Activated CD8-positive, alpha-beta memory T cell treated with anti-CD3 and anti-CD28 coated beads for 48 hours (primary cell): ENCODE results near the gene CTSA.
"Not testable (repeated sequence)": the region's sequence is repeated elsewhere in the genome, so short reads cannot be mapped to it uniquely, and the experiment has no call there.

Experiments
- DNase-seq, 3 experiments: peaks; one replicate each; pipeline ENCODE4 v3.0.0-alpha.2; 2020; ENCODE audit warnings: low read depth in 2 of 3, low spot score in 2 of 3

CTSA gene

DNA sequence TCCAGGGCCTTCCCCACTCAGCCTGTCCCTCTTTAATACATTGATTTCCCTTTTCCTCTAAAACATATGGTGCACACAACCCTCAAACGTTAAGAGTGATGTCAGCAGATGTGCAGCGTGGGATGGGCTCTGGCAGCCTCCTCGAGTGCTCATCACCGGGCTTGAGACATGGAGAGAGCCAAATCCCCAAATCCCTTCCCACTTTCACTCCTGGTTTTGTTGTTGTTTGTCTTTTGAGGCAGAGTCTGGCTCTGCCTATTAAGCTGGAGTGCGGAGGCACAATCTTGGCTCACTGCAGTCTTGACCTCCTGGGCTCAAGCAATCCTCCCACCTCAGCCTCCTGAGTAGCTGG, 26.6 kb downstream of the CTSA start:
- no peak for DNase-seq

DNA sequence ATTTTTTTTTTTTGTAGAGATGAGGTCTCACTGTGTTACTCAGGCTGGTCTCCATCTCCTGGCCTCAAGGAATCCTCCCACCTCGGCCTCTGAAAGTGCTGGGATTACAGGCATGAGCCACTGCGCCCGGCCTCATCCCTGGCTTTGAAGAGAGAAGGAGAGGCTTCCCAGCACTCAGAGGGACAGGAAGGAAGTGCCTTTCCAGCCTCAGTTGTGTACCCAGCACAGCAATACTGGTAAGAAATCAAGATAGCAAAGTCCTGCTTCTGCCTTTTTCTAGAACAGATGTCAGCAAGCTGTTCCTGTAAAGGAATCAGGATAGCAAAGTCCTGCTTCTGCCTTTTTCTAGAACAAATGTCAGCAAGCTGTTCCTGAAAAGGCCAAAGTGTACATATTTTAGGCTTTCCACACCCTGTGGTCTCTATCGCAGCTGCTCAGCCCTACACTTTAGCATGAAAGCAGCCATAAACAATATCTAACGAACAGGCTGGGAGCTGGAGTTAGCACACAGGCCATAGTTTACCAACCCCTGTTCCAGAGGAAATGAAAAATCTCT, 27.1 kb downstream of the CTSA start:
- no peak for DNase-seq

DNA sequence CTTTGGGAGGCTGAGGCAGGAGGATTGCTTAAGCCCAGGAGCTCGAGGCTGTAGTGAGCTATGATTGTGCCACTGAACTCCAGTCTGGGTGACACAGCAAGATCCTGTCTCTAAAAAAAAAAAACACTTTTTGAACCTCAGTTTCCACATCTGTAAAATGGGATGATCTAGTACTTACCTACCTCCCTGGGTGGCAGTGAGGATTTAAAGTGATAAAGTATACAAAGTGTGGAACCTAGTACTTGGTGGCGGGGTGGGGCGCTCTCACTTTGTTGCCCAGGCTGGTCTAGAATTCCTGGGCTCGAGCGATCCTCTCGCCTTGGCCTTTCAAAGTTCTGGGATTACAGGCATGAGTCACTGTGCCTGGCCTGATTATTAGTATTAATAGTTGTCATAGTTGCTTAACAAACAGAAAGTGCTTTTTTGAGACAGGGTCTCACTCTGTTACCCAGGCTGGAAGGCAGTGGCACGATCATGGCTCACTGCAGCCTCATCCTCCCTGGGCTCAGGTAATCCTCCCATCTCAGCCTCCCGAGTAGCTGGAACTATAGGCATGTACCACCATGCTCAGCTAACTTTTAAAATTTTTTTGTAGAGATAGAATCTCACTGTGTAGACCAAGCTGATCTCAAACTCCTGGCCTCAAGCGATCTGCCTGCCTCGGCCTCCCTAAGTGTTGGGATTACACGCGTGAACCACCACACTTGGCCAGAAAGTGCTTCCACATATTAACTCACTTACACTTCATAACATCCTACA, 27.8 kb downstream of the CTSA start:
- DNase-seq, result no peak

DNA sequence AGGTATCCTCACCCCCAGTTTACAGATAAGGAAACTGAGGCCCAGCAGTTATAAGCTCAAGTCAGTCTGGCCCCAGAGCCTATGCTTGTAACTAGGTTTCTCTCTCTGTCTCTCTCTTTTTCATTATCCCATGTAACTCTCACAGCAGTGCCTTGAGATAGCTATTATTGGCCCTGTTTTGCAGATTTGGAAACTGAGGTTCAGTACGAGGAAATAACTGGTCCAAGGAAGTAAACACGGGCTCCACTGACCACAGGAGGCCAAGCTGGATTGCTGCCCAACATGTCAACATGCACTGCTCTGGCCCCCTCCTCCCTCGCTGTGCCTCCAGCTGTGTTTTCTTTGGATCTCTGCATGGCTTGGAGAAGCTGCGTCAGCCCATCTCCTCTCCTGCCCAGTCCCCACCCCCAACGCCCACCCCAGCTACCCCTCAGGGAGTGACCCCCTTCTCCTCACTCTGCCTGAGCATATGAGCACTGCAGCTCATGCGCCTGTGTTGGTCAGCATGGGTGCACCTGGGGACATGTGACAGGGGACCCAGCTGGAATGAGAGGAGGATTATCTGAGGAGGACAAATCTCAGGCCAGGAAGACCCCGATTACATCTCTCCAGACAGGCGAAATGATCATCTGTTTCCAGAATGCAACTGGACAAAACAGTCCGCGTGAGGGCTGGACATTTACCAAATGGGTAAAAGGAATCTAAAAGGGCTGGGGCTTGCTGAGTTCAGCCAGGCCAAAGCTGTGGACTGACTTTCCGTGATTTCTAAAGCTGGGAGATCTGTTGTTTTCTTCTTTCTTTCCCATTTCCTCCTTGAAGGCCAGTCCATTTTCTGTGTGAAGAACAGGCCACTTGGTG, 28.6 kb downstream of the CTSA start:
- no peak for DNase-seq

DNA sequence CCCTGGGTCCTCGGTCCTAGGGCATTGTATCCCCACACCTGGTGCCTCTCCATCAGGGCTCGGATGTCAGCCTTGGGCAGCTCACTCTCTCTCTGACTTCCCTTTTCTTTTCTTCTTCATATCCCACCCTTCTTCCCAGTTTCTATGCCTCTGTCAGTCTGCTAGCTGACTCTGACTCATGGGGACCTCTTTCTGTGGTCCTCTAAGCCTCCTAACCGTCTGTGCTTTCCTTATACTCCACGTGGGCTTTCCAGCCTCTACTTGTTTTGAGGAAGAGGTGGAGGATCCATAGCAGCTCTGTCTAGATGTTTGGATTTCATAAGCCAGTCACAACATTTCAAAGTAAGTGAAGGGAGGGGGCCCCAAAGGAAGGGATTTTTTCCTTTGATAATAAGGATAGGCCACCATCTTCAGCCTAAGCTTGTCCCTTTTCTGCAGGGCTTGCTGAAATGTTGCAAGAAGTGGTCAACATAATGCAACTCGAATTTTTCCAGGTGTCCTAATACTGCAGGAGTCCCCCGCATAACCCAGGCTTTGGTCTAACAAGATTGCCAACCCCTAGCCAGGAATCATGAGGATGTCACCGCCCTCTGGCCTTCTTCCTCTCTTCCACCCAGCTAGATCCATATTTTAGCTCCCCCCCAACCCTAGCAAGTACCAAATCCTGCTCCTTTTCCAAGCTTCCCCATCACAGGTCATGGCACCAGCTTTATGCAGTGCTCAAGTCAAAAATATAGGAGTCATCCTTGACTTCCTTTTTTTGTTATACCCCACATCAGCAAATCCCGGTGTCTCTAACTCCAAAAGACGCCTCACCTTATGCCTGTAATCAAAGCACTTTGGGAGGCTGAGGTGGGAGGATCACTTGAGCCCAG, 29.6 kb downstream of the CTSA start:
- DNase-seq, result no peak

DNA sequence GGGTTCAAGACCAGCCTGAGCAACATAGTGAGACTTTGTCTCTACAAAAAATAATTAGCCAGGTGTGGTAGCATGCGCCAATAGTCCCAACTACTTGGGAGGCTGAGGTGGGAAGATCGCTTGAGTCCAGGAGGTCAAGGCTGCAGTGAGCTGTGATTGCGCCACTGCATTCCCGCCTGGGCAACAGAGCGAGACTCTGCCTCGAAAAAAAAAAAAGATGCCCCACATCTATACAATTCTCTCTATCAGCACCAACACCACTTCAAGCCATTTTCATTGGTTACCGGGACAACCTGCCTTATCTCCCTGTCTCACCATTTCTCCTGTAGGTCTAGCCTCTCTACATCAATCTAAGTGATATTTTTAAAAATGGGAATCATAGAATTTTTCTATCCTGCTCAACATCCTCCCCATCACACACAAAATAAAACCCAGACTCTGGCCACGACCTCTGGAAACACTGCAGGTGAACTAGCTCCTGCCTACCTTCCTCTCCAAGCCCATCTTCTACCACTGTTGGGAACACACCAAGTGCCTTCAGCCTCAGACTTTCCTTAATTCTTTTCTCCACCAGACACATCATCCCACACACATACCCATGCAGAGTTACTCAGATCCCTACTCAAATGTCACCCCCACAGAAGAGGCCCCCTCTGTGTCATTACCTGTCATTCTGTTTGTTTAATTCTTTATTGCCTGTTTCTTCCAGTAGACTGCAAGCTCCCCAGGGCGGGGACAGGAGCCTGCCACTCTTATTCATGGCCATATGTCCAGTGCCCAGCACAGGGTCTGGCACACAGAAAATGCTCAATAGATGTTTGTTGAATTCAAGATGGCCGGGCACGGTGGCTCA, 30.4 kb downstream of the CTSA start:
- no peak for DNase-seq

DNA sequence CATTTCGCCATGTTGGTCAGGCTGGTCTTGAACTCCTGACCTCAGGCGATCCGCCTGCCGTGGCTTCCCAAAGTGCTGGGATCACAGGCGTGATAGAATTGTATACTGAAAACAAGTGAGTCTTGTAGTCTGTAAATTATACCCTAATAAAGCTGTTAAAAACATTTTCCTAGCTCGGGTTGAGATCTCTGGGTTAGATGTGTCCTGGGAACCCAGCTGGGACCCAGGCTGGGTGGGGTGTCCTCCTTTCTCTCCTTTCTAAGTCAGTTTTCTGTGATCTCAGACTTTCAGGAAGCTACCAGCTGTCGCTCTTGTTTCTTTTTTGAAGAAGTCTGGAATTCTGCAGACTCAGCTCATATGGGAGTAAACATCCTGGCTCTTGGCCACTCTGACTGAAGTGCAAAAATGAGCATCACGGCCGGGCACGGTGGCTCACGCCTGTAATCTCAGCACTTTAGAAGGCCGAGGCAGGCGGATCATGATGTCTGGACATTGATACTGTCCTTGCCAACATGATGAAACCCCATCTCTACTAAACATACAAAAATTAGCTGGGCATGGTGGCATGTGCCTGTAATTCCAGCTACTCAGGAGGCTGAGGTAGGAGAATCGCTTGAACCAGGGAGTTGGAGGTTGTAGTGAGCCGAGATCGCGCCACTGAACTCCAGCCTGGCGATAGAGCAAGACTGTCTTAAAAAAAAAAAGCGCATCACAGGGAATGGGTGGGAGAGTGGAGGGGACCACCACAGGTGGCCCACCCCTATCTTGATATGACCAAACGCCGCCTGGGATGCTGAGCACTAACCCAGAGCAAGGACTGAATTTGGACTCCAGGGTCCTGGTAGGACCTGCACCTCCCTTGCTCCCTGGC, 33.5 kb downstream of the CTSA start:
- DNase-seq, result no peak

DNA sequence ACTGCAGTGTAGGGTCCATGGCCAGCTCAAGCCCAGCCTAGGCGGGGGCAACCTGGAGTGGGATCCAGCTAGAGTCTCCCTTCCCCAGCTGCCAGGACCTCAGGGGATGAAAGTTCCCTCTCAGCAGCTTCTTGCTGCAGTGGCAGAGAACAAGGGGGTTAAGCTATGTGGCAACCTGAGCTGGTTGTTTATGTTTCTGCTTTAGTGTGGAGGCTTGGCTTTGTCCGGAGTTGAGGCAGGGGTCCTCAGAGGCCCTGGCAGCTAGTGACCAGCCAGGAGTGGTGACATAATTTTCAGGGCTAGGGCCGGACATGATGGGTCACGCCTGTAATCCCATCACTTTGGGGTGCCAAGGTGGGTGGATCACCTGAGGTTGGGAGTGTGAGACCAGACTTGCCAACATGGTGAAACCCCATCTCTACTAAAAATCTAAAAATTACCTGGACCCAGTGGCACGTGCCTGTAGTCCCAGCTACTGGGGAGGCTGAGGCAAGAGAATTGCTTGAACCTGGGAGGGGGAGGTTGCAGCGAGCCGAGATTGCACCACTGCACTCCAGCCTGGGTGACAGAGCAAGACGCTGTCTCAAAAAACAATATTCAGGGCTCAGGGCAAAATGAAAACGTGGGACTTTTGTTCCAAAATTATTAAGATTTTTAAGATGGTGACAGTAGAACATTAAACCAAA, 34.8 kb downstream of the CTSA start:
- no peak for DNase-seq

DNA sequence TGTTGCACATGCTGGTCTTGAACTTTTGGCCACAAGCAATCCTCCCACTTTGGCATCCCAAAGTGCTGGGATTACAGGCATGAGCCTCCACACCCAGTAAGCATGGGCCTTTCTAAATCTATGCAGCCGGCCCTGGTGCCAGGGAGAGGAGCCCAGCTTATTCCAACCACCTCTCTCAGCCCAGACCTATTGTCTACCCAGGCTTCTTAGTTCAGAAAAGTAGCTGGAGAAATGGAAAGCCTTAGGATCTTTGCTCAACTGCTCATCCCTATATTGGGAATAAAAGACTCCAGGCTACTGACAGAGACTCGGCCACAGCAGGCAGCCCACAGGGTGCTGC, 35.6 kb downstream of the CTSA start:
- DNase-seq, result no peak

DNA sequence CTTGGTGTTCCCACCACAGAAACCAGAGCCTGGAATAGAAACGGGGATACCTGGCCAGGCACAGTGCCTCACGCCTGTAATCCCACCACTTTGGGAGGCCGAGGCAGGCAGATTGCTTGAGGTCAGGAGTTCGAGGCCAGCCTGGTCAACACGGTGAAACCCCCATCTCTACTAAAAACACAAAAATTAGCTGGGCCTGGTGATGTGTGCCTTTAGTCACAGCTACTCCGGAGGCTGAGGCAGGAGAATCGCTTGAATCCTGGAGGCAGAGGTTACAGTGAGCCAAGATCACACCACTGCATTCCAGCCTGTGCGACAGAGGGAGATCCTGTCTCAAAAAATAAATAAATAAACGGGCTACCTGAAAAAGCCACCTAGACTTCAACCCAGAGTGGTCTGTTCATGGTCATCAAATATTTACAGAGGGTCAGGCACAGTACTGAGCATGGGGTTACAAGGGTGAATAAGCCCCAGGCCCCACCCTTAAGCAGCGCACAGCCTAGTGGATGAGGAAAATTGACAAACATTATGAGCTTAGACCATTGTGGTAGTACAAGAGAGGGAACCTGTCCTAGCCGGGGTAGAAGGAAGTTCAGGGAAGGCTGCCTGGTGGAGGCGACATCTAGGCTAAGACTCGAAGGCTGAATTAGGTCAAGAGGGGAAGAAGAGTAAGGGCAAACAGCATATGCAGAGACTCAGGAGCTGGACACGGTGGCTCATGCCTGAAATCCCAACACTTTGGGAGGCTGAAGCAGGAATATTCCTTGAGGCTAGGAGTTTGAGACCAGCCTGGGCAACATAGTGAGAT, 36.1 kb downstream of the CTSA start:
- DNase-seq, result no peak

DNA sequence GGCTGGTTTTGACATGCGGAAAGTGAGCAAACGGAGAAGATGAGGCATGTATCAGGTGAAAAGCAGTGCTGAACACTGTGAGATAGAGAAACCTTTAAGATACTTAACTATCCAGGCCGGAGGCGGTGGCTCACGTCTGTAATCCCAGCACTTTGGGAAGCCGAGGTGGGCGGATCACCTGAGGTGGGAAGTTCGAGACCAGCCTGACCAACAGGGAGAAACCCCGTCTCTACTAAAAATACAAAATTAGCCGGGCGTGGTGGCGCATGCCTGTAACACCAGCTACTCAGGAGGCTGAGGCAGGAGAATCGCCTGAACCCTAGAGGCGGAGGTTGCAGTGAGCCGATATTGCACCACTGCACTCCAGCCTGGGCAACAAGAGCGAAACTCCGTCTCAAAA, 40.5 kb downstream of the CTSA start:
- not testable (repeated sequence) for DNase-seq

DNA sequence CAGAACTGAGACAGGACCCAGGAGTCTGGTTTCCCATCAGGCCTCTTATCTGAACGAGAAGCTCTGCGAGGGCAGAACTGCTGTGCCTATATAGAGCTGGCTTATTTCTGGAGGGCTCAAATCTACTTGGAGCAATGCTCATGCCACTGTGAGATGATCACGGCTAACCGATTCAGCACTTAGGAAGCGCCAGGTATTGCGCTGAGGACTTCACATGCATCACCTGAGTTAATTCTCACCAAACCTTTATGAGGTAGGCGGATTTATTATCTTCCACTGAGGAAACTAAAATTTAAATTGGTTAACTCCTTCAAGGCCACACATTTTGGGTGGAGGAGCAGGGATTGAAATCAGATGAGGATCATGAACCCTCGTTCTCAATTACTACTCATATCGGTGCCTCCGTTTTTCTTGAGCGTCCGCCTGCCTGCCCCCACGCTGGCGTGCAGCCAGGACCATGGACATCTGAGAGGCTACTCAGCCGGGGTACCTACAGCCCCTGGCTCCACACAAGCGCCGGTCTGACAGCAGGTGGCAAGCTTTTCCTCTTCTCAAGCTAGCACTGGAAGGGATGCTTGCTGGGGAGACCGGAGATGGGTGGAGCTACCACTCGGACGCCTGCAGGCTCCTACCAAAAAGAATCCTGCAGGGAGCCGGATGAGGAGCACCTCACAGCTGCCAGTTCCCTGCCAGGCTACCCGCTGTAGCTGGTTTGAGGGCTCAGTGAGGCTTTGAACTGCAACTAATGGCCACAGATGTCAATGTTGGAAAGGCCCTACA, 42.3 kb downstream of the CTSA start:
- DNase-seq, result peak in 2 of 3 experiments; percentile 40 to 41

DNA sequence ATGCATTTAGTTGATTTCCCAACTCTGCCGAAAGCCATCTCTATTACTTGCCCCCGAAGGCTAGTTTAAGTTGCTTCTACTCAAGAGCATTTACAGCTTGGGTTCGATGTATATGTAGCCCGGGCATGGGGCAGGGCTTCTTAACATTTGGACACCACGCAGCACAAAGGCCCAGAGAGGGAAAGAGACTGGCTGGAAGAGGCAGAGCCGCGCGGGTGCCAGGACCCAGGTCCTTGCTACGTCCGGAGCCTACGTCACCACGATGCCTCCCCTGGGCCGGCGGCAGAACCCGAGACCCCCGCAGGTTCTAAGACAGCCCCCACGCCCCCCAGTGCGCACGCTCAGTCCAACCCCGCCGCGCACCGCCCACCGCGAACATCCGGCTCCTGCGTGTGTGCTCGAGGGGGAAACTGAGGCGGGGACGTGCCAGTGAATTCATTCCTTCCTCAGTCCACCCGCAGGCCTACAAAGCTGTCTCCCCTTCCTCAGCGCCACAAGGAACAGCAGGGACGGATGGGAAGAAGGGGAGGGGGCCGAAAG, 43.0 kb downstream of the CTSA start:
- peak in 1 of 3 experiments; percentile 36 for DNase-seq

DNA sequence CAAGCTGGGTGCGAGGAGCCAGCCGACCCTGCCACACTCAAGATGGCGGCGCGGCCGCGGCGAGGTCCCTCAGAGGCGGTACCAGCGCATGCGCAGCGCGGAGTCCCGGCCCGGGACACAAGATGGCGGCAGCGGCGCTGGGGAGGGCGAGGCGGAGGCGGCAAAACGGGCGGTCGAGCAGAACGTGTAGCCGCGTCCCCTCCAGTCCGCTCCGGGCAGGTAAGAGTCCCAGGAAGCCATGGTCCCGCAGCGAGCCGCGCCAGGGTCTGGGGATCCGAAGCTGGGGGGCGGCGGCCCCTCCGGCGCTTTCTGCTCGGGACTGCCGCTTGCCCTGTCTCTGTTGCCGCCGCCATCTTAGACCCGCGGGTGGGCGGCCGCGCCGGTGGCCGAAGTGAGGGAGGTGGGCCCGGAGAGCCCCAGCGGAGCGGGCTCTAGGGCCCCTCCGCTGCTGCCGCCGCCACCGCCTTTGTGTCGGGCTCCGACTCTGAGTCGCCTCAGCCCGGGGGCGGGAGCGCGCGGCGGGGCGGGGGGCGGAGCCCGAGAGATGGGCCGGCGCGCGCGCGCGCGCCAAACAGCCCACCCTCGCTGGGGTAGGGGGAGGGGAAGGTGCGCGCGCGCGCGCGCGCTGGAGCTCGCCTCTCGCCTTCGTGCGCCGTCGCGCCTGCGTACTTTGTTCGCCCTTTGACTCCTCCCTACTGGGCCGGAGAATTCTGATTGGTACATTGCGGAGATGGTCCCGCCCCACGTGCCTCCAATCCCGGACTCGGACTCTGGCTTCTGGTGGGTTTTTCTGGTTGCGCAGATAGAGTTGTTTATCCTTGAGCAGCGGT, 43.7 kb downstream of the CTSA start, which contains the start of gene PCIF1:
Gene PCIF1 (plus strand): TSS at position 98 of the 830 bp plus-strand sequence. CDS start 4,317 bp downstream, outside the sequence.
- DNase-seq, result peak; percentile 94 to 98 (median 97)

DNA sequence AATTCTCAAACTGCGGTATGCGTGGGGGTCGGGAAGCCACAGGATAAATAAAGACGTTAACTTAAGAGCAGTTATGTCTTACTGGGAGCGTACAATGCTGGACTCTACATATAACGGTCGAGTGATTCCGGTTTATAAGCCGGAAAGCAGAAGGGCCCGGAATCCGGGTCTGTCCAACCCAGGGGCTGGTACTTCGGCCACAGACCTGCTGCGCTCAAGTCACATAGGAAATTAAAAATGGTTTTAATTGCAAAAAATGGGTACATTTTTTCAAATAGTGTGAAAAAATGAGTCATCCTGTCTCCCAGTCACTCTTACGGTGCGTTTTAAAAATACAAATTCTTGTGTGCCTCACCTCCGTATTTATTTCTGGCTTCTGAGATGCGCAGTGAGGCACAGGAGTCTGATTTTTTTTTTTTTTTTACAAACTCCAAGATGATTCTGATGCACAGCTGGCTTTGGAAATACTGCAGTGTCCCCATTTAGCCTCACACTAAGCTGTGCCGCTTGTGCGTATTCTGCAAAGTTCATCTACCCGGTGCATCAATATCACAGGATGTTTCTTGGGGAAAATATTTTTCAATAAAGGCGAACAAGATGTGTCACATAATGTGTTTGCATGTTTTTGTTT, 44.4 kb downstream of the CTSA start:
- no peak for DNase-seq
